ACC112 (cell line): ENCODE results near the gene PFKFB1.
"Not testable (repeated sequence)": the region's sequence is repeated elsewhere in the genome, so short reads cannot be mapped to it uniquely, and the experiment has no call there.

Experiments used
- H2AFZ ChIP-seq: fragments of 200-600 bp; sonication (generic); one replicate; pipeline ENCODE4 v1.6.0; 2017; ENCODE audit warnings: antibody characterized with exemption, low read length; ENCODE audit not compliant: unreplicated experiment
- H3K27ac ChIP-seq: fragments of 200-600 bp; sonication (generic); 2 replicates; pipeline ENCODE4 v1.5.1; 2014; ENCODE audit warnings: low read depth, mild to moderate bottlenecking, antibody characterized with exemption, low read length, moderate library complexity
- H3K27me3 ChIP-seq: fragments of 200-600 bp; sonication (generic); 2 replicates; pipeline ENCODE4 v1.6.1; 2014; ENCODE audit warnings: mild to moderate bottlenecking, antibody characterized with exemption, low read length, moderate library complexity, mixed read lengths; ENCODE audit not compliant: insufficient read depth
- H3K36me3 ChIP-seq: fragments of 200-600 bp; sonication (generic); 2 replicates; pipeline ENCODE4 v1.6.1; 2016; ENCODE audit warnings: mild to moderate bottlenecking, antibody characterized with exemption, low read length, moderate library complexity, mixed read lengths; ENCODE audit not compliant: insufficient read depth
- H3K4me1 ChIP-seq: fragments of 200-600 bp; sonication (generic); one replicate; pipeline ENCODE4 v1.6.1; 2016; ENCODE audit warnings: low read length, mixed read lengths; ENCODE audit not compliant: insufficient read depth, unreplicated experiment, control insufficient read depth
- H3K4me3 ChIP-seq: fragments of 200-600 bp; sonication (generic); 2 replicates; pipeline ENCODE4 v1.5.1; 2014; ENCODE audit warnings: mild to moderate bottlenecking, low read depth, low read length
- H3K79me2 ChIP-seq: fragments of 200-600 bp; sonication (generic); one replicate; pipeline ENCODE4 v1.6.0; 2016; ENCODE audit warnings: low read length; ENCODE audit not compliant: control insufficient read depth, unreplicated experiment, insufficient read depth

The PFKFB1 gene

DNA sequence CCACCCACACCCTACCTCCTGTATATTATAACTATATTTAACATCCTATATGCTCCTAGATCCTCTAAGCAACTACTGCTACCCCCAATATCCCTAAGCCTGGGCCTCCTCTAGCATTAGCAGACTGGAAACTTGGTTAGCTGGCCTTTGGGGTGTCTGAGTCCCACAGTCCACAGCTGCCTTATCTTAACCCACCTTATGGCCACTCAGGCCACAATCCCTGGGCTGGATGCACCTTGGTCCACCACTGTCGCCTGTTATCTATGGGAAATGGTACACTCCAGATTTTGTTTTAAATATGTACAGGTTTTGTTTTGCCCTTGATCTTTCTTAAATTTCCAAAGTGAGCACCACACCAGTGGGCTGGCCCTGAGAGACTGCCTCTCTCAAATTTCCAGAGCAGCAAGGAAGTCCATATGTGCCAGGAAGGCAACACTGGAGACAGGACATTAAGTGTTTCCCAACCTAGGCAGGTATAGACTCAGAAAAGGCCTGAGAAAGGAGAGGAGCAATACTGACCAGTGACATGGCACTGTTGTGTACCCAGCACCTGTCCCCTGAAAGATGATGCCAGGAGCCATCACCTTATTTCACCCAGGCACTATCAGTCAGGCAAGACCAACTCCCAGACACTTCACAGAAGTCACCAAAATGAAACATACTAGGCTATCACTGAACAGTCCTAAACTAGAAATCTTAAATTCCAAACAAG is 921 bp downstream of the PFKFB1 start:
- H3K27ac ChIP-seq = no peak overlapping the region
- no peak overlapping the region for H2AFZ ChIP-seq
- no peak overlapping the region for H3K4me3 ChIP-seq
- no peaks in the 10 kb centered on the region for H3K36me3 ChIP-seq
- H3K27me3 ChIP-seq = no peaks in the 10 kb centered on the region
- H3K79me2 ChIP-seq = no peaks in the 10 kb centered on the region
- H3K4me1 ChIP-seq = no peaks in the 10 kb centered on the region

- H3K36me3 ChIP-seq = no peaks in the 10 kb centered on the region
- H2AFZ ChIP-seq = no peak overlapping the region
- no peak overlapping the region for H3K4me3 ChIP-seq
- H3K79me2 ChIP-seq = no peaks in the 10 kb centered on the region
- no peaks in the 10 kb centered on the region for H3K27me3 ChIP-seq
- no peak overlapping the region for H3K27ac ChIP-seq
- no peaks in the 10 kb centered on the region for H3K4me1 ChIP-seq
Measured at GRCh38 chrX:54991706-54992105, 2.3 kb downstream of the PFKFB1 start.

GRCh38 chrX:54983306-54983705 is 10.7 kb downstream of the PFKFB1 start:
- not testable (repeated sequence) for H2AFZ ChIP-seq

DNA sequence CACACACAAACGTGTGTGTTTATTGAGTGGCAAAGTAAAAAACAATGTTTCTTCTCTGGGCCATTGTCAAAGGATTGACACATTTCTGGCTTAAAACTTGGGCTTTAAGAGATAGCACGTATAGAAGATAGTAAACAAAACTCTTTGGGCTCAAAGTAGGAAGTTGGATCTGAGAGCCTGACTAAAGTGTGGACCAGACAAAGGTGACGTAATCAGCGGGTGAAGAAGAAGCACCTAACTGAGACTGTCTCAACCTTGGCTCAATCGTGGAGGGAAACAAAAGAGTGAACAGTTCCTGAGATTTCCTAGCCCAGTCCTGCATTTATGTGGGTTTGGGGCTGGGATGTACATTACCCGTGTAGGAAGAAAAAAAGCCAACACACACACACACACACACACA is 13.7 kb downstream of the PFKFB1 start:
- Histone ChIP-seq H3K27ac (no peak overlapping the region), H3K36me3 (no peaks in the 10 kb centered on the region), H3K4me3 (no peak overlapping the region), H3K4me1 (no peaks in the 10 kb centered on the region), H2AFZ (no peak overlapping the region), H3K79me2 (no peaks in the 10 kb centered on the region), H3K27me3 (0 out of 2 replicates have a peak, but pooled peaks cover 3% of the 10 kb centered on the region)

More at GRCh38 chrX:54983306-54983705, 10.7 kb downstream of the PFKFB1 start:
- H3K79me2 ChIP-seq, H3K27ac ChIP-seq, H3K27me3 ChIP-seq, H3K4me3 ChIP-seq, H3K4me1 ChIP-seq, H3K36me3 ChIP-seq: not testable (repeated sequence)

DNA sequence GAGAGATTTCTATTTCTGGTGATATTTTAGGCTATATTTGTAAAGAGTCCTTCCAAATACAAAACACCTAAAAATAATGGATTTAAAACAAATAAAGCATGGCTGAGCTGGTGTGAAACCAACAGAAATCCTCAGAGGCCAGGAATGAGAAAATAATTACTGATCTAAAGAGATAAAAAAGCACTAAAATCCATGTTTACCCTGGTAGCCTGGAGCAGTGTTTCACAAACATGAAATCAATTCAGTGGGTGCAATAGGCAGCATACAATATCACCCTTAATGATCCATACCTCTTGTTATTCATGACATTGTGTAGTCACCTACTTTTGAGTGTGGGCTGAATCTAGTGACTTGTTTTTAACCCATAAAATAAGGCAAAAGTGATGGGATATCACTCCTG is 14.6 kb downstream of the PFKFB1 start:
- Histone ChIP-seq H2AFZ (no peak overlapping the region), H3K4me3 (no peak overlapping the region), H3K27ac (no peak overlapping the region), H3K27me3 (0 out of 2 replicates have a peak, but pooled peaks cover 3% of the 10 kb centered on the region), H3K36me3 (no peaks in the 10 kb centered on the region), H3K79me2 (no peaks in the 10 kb centered on the region), H3K4me1 (no peaks in the 10 kb centered on the region)

DNA sequence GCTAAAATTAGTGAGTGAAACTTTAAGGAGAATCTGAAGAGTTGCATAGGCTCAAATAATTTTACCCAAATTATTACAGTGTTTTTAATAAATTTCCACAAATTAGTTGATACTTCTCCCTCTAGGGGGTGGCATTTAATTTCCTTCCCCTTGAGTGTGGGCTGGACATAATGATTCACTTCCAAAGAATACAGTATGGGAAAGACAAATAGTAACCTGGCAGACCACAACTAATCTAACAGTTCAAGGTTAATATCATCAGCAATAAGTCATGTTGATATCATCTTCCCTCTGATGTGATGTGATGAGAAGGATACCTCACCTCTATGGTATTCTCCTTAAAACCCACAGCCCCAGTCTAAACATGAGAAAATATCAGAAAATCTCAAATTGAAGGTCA is 15.5 kb downstream of the PFKFB1 start:
- Histone ChIP-seq H3K79me2 (no peaks in the 10 kb centered on the region), H2AFZ (no peak overlapping the region), H3K4me1 (no peaks in the 10 kb centered on the region), H3K36me3 (no peaks in the 10 kb centered on the region), H3K27ac (no peak overlapping the region), H3K4me3 (no peak overlapping the region), H3K27me3 (0 out of 2 replicates have a peak, but pooled peaks cover 3% of the 10 kb centered on the region)

- Histone ChIP-seq H2AFZ (no peak overlapping the region), H3K27ac (no peak overlapping the region), H3K79me2 (no peaks in the 10 kb centered on the region), H3K4me1 (no peaks in the 10 kb centered on the region), H3K27me3 (0 out of 2 replicates have a peak, but pooled peaks cover 3% of the 10 kb centered on the region), H3K4me3 (no peak overlapping the region), H3K36me3 (no peaks in the 10 kb centered on the region)
Measured at GRCh38 chrX:54977387-54977786, 16.6 kb downstream of the PFKFB1 start.

DNA sequence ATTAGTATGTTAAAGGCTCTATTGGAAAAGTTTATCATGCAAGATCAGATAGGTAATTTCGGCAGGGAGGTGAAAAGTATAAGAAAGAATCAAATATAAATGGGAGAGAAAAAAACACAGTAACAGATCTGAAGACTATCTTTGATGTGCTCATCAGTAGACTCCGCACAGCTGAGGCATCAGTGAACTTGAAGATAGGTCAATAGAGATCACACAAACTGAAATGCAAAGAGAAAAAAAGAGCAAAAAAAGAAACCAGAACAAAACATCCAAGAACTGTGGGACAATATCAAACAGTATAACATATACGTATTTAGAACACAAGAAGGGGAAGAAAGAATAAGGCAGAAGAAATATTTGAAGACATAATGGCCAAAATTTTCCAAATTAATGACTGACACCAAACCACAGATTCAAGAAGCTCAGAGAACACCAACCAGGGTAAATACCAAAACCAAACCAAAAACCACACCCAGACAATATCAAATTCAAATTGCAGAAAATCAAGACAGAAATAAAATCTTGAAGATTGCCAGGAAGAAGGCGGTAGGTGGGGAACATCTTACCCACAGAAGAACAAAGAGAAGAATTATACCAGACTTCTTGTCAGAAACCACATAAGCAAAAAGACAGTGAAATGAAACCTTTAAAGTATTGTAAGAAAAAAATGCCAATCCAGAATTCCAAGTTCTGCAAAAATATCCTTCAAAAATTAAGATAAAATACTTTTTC is 29.1 kb downstream of the PFKFB1 start:
- no peaks in the 10 kb centered on the region for H3K4me1 ChIP-seq
- H3K36me3 ChIP-seq = no peaks in the 10 kb centered on the region
- no peaks in the 10 kb centered on the region for H3K79me2 ChIP-seq
- H3K4me3 ChIP-seq = no peak overlapping the region
- H2AFZ ChIP-seq = no peak overlapping the region
- H3K27me3 ChIP-seq = peaks cover 3% of the 10 kb centered on the region; the same call in 1 of the 2 replicates
- H3K27ac ChIP-seq = no peak overlapping the region

DNA sequence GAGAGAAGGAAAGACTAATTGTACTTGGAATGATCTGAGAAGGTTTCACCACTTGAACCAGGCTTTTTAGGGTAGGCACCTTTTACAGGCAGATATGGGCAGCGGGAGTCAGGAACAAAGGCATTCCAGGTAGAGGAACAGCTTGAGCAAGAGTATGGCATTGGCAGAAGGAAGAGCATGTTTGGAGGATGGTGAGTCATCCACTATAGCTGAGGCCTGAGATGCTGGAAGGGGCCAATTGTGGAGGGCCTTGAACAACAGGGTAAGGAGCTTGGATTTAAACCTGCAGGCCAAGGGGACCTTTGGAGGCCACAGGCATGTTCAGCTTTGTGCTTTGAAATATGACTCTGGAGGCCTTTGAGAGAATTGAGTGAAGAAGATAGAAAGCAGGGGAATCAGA is 32.2 kb downstream of the PFKFB1 start:
- H3K27ac ChIP-seq = no peak overlapping the region
- H3K4me3 ChIP-seq = no peak overlapping the region
- no peaks in the 10 kb centered on the region for H3K4me1 ChIP-seq
- H3K36me3 ChIP-seq = no peaks in the 10 kb centered on the region
- peaks cover 3% of the 10 kb centered on the region; the same call in 1 of the 2 replicates for H3K27me3 ChIP-seq
- H3K79me2 ChIP-seq = no peaks in the 10 kb centered on the region
- no peak overlapping the region for H2AFZ ChIP-seq

GRCh38 chrX:54950730-54951375 is 43.1 kb downstream of the PFKFB1 start:
- Histone ChIP-seq H3K79me2 (no peaks in the 10 kb centered on the region), H3K4me3 (no peak overlapping the region), H3K4me1 (no peaks in the 10 kb centered on the region), H3K27me3 (no peaks in the 10 kb centered on the region), H2AFZ (no peak overlapping the region), H3K27ac (no peak overlapping the region), H3K36me3 (no peaks in the 10 kb centered on the region)
